HL-60/S4 treated with phorbol 12-myristate 13-acetate at 8.2 ng/mL for 4 days and 3 days (cell line): ENCODE results near the gene ATF6.
"Not testable (repeated sequence)": the region's sequence is repeated elsewhere in the genome, so short reads cannot be mapped to it uniquely, and the experiment has no call there.

Source experiments
- in situ Hi-C: fragments of 300-500 bp; cut with MboI; formaldehyde crosslinking; loops from 2 replicates; pipeline ENCODE4 v1.15.0; 2022; ENCODE audit warnings: low sequenced_read_pairs

The ATF6 gene

GRCh38 chr1:161733526-161733925 is 32.6 kb upstream of the ATF6 start:
- in situ Hi-C loops, result no loop called here

GRCh38 chr1:161735837-161736236 is 30.3 kb upstream of the ATF6 start:
- in situ Hi-C loops, result no loop called here

DNA sequence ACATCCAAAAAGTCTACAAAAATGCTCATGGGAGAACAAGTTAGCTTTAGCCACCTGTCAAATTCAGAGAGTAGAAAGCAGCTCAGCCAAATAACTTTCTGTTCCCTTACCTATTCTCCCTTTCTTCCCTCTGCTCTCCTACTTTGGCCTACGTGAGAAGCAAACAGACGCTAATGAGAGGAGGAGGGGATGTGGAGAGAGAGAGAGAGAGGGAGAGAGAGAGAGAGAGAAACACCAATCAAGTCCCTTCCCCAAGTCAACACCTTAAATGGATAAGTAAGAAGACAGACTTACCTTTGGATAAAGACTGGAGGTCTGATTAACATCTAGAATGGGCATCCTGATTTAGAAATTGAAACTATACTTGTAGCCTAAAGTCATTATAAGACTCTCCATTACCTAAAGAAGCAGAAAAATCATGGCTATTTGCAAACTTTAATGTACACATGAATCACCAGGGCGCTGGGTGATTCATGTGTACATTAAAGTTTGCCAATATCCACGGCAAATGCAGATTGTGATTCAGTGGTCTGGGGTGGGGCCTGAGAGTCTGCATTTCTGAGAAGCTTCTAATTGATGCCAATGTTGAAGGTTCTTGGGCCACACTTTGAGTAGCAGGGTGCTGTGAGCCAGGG is 29.7 kb upstream of the ATF6 start:
- in situ Hi-C loops, result no loop called here

DNA sequence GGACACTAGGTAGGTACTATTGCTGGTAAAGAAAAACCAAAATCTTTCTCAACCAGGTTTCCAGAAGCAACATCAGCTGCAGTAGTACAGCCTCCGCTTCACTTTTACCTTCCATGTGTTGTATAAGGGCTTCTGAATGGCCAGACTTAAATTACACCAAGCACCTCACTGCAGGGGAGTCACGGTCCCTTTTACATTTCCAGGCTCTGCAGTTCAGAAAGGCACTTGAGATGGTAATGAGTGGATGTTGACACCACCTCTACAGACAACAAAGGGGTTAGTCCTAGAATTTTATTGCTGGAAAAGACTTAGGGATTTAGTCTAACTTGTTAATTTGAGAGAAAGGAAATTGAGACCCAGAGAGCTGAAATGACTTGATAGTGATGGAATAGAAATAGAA is 28.5 kb upstream of the ATF6 start:
- in situ Hi-C loops, result no loop called here

DNA sequence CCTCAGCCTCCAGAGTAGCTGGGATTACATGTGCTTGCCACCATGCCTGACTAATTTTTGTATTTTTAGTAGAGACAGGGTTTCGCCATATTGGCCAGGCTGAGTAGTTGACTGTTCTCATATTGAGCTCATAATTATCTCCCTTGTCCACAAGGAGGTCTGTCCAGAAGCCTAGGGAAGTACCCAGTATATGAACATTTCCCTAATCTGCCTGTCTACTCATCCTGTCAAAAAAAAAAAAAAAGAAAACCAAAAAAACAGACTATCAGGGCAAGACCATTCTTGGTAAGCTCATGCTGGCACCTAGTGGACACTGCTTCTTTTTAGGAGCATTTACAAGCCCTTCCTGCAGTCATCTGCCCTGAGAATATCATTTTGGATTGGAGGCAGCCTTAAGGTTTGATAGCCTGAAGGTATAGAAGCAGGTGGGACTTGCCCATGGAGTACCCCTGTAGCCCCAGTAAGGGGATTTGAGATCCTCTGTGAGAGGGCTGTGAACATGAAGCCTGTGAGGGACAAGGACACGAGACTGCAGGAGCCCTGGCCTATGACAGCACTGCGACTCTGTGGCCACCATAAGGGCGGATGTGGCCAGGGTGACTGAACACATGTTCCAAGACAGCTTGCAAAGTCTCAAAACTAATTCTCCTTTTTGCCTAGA is 27.4 kb upstream of the ATF6 start:
- in situ Hi-C loops, result no loop called here

DNA sequence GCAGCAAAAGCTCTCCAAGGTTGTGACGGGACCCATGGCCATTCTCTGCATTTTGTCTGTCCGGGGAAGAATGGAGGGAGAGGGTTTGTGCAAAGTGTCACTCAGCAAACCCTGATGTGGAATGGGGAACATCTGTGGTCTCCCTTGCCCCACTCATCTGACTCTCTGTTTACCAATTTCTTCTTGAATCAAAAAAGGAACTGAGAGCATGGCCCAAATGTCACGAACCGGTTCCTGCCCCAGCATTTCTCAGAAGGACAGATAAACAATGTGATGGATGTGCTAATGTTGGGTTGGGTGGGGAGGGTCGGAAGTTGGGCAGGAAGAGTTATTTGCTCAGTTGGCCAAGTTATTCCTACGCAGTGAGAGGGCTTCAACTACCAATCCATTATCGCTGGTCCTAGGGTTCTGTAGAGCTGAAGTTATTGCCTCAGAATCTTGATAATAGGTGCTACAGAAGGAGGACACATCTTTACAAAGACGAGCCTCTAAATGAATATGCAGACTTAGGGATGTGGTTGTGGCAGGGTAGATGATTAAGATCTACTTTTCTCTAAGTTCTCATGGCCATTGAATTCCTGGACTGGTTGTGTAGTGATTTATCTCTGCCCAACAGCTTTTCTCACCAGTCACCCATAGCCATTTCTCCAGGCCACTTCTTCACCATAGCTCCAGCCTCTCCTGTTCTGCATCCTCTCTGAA is 26.1 kb upstream of the ATF6 start:
- in situ Hi-C loops, result loop anchor here (10.0 kb wide), 1 partner anchor 255 kb away; no protein-coding TSS in a partner anchor

- in situ Hi-C loops, result loop anchor here (10.0 kb wide), 1 partner anchor 256 kb away; no protein-coding TSS in a partner anchor
Observed at GRCh38 chr1:161740921-161741320, 25.2 kb upstream of the ATF6 start.

DNA sequence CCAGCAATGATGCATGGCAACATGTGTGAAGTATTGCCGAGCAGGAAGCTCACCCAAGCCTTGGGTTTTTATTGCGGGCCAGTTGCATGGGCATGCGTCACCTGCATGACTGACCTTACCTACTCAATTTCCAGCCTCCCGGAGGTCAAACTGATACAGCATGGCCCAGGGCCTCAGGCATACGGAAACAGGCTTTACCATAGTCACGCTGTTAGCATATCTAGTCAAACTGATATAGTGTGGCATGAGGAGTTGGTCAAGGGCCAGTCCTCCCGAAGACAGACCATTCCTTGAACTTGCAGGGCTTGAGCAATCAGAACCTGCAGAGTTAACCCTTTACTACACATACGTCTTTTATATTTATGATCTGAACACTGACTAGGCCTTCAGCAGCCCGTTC is 22.9 kb upstream of the ATF6 start:
- in situ Hi-C loops, result loop anchor here (10.0 kb wide), 1 partner anchor 258 kb away; no protein-coding TSS in a partner anchor

GRCh38 chr1:161747801-161748200 is 18.3 kb upstream of the ATF6 start:
- in situ Hi-C loops, result loop anchor here (10.0 kb wide), 1 partner anchor 263 kb away; no protein-coding TSS in a partner anchor

DNA sequence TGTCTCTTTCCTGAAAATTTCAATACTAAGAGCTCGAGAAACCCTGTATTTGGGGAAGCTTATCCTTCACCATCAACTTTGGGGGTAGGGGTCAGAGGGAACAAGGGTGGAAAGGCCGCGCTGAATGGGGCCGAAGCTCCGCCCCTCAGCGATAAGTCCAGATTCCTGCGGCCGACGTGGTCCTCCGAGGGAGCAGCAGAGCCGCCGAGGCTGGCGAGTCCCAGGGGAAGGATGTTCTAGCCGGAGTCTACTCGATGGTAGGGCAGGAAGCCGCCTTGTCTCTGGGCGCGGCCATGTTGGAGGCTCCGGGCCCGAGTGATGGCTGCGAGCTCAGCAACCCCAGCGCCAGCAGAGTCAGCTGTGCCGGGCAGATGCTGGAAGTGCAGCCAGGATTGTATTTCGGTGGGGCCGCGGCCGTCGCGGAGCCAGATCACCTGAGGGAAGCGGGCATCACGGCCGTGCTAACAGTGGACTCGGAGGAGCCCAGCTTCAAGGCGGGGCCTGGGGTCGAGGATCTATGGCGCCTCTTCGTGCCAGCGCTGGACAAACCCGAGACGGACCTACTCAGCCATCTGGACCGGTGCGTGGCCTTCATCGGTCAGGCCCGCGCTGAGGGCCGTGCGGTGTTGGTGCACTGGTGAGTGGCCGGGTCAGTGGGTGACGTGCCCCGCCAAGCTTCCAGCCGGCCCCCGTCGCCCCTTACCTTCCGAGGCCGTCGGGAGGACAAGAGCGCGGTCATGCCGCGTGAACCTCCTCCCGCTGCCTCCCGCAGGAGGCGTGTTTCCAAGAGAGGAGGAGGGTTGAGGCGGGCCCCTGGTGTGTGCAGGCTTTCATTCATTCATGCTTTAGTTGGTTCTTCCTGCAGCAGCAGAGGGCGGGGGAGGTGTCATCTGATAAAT is 16.4 kb upstream of the ATF6 start, which contains the start of gene DUSP12:
DUSP12 (plus strand) TSS at position 278 of the 899 bp plus-strand sequence; CDS start at position 294, 16 bp downstream.
- in situ Hi-C loops, result loop anchor here (10.0 kb wide), 1 partner anchor 265 kb away; no protein-coding TSS in a partner anchor

GRCh38 chr1:161763522-161764098 is 2.5 kb upstream of the ATF6 start:
- in situ Hi-C loops, result no loop called here

DNA sequence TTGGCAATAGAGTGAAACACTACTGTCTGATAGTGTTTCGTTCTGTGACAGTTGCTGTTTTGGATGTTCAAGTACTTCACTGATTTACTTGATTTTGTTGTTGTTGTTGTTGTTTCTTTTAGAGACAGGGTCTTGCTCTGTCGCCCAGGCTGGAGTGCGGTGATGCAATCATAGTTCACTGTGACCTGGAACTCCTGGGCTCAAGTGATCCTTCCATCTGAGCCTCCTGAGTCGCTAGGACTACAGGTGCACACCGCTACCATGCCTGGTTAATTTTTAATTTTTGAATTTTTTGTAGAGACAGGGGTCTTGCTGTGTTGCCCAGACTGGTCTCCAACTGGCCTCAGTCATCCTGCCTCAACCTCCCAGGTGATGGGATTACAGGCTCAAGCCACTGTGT is 2.3 kb downstream of the ATF6 start:
- in situ Hi-C loops, result no loop called here

DNA sequence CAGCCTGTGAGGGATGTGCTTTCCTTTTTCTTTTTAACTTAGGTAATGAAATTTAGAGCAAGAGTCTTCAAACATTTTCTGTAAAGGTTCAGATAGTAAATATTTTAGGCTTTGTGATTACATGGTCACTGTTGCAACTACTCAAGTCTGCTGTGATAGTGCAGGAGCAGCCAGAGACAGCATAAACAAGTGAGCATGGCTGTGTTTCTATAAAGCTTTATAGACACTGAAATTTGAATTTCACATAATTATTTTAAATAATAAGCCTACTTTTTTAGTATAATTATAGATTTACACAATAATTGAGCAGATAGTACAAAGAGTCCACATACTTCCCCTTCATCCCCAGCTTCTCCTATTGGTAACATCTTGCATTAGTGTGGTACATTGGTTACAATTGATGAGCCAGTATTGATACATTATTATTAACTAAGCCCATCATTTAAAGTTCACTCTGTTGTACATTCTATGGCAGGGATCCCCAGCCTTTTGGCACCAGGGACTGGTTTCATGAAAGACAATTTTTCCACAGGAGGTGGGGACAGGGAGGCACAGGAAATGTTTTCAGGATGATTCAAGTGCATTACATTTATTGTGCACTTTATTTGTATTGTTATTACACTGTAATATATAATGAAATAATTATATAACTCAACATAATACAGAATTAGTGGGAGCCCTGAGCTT is 3.0 kb downstream of the ATF6 start:
- in situ Hi-C loops, result no loop called here

DNA sequence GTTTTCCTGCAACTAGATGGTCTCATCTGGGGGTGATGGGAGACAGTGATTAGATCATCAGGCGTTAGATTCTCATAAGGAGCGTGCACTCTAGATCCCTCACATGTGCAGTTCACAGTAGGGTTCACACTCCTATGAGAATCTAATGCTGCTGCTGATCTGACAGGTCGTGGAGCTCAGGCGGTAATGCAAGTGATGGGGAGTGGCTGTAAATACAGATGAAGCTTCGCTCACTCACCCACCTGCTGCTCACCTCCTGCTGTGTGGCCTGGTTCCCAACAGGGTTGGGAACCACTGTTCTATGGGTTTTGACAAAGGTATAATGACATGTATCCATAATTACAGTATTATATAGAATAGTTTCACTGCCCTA is 3.5 kb downstream of the ATF6 start:
- in situ Hi-C loops, result not testable (repeated sequence)

DNA sequence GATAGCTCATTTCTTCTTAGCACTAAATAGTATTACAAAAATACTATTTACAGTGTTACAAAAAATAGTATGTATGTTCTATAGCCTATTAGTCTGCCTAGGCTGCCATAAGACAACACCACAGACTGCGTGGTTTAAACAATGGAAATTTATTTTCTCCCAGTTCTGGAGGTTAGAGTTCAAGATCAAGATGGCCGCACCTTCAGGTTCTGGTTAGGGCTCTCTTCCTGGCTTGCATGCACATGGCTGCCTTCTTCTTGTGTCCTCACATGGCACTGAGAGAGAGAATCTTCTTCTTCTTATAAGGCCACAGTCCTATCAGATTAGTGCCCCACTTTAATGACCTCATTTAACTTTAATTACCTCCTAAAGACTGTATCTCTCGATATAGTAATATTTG is 4.1 kb downstream of the ATF6 start:
- in situ Hi-C loops, result no loop called here

DNA sequence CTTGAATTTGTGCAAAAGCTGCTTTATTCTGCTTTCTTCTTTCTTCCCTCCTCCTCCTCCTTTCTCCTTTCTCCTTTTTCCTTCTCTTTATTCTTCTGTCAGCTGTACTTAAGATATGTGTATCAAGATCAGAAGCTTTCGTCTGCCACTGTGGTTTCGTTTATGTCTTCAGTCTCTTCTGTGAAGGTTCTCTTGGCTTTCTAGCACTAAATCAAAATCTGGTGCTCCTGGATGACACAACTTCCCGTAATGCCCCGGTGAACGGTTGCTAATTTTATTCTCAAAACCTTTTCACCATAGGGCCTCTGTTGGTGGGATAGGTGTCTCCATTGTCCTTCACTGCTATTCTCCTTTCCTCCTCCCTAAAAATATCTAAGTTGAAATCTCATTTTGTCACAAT is 5.0 kb downstream of the ATF6 start:
- in situ Hi-C loops, result no loop called here

DNA sequence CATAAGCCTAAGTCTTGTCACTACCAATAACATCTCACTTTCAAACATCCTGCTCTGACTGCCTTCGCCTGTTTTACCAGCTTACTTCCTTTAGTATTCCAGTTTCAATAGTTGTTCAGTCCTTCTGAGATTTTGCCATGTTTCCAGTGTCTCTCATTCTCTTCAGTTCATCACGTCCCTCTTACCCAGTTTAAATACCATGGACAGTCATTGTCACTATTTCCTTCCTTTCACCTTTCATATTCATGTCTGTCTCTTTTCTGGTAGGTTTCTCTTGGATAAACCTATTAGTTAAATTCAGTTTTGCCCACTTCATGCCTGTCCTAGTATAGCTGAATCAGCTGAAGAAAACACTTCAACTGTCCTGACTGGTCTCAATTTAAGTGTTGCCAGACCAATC is 5.9 kb downstream of the ATF6 start:
- in situ Hi-C loops, result no loop called here

DNA sequence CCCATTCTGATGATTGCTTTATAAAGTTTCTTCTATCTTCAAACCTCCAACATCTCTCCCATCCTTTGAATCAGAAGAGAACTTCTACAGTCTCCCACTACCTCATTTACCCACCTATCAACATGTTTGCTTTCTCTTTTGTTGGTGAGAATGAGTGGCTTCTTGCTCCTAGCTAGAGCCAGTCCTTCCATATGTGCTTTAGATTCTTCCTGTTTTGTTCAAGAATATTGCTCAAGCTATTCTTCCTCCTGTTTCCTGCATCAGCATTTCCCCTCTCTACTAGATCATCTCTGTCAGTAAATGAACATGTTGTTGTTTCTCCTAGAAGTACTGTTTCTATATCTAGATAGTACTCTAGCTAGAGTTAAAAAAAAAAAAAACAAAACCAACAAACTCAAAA is 6.3 kb downstream of the ATF6 start:
- in situ Hi-C loops, result no loop called here

- in situ Hi-C loops, result no loop called here
Observed at GRCh38 chr1:161773791-161774190, 7.7 kb downstream of the ATF6 start.

DNA sequence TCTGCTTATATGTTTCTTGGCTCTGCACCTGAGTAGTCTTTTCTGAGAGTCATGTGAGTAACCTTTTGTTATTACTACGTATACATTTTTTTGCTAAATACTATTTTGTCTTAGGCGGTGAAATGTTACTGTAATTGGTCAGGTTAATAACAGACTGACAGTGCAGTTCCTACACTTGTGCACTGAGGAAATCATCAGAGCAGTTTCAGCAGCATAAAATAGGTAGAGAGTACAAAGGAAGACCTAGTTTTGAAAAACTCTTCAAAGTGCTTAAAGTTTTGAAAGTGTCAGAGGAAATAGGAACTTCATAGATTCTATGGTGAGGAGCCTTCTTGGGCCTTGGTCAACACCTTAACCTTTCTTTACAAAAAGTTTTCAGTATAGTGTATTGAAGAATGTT is 11.1 kb downstream of the ATF6 start:
- in situ Hi-C loops, result loop anchor here (25.0 kb wide), 1 partner anchor 260 kb away; no protein-coding TSS in a partner anchor
